ENCODE data around the gene KRTAP10-5.
"Not testable (repeated sequence)": the region's sequence is repeated elsewhere in the genome, so short reads cannot be mapped to it uniquely, and the experiment has no call there.

The KRTAP10-5 gene

DNA sequence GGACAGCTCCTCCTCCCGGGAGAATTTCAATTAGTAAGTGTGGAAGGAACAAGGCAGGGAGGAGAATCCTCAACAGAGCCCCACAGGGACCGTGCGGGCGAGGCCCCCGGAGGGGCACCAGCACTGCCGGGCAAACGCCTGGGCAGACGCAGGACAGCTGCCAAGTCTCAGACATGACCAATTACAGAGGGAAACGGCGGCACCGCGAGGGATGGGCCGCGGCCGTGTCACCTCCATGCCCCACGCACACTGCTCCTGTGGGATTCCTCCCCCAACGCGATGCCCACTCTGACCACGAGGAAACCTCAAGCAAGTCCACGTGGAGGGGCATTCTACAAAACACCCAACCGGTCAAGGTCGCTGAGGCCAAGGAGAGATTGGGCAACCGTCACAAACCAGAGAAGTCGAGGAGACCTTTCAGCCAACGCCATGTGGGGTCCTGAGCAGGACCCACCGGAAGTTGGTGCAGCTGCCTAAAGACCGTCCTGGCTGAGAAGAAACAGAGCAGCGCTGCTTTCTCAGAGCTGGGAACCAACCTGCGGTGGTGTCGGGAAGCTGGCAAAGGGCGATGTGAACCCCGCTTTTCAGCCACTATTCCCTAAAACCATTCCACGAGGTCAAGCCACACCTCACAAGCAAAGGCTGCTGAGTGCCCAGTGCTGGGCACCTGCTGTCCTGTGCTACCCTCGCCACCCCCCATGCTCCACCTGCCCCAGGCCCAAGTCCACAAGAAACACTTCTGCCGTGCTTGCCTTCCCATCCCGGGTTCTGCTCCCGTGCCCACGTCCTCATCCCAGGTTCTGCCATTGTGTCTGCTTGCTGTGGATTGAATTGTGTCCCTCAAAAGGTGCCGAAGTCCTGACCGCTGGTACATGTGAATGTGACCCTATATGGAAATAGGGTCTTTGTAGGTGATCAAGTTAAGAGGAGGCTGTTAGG lies 8.3 kb downstream of the KRTAP10-5 start:
- no peak for DNase-seq (ENCODE audit: low read depth in 2 of 2)

DNA sequence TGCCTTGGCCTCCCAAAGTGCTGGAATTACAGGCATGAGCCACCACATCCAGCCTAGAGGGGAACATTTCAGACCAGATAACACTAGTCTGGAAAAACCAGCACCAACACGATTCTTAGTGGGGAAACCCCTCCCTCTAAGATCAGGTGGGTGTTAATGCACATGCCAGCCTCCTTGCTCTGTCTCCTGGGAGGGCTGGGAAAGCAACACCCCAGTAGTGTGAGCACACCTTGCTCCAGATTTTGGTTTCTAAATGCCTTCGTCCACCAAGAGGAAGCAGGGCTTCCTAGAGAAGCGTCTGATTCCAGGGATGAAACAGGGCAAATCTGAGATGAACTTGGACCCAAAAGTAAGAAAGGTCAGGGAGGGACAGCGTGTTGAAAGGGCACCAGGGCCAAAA lies 9.1 kb downstream of the KRTAP10-5 start:
- DNase-seq (ENCODE audit: low read depth in 2 of 2) = no peak

DNA sequence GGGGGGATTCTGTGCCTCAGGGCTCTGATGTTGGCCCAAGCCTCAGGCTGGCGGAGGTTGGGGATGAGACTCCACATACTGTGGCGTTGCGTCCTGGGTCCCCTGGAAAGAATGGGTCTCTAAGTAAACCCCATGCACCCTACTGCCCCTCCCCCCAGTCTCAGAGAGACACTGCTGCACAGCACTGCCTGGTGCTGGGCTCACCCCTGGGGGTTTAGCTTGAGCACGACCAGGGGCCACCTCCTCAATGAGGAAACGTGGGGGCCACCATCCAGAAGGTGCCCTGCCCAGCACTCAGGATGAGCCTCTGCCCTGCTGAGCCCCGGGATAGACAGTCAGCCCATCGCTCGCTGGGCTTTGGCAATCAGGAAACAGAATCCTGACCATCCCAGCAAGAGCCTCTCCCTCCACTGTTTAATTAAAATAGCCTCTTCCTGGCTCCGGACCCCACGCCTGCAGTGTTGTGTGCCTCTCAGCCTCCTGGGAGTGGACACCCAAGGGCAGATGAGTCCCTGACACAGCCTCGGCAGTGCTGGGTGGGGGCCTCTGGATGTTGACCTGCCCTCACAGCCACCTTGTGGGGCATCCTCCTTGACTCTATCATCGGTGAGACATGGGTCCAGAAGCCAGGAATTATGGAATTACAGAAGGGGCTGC lies 10.4 kb downstream of the KRTAP10-5 start:
- DNase-seq (ENCODE audit: low read depth in 2 of 2) = no peak

DNA sequence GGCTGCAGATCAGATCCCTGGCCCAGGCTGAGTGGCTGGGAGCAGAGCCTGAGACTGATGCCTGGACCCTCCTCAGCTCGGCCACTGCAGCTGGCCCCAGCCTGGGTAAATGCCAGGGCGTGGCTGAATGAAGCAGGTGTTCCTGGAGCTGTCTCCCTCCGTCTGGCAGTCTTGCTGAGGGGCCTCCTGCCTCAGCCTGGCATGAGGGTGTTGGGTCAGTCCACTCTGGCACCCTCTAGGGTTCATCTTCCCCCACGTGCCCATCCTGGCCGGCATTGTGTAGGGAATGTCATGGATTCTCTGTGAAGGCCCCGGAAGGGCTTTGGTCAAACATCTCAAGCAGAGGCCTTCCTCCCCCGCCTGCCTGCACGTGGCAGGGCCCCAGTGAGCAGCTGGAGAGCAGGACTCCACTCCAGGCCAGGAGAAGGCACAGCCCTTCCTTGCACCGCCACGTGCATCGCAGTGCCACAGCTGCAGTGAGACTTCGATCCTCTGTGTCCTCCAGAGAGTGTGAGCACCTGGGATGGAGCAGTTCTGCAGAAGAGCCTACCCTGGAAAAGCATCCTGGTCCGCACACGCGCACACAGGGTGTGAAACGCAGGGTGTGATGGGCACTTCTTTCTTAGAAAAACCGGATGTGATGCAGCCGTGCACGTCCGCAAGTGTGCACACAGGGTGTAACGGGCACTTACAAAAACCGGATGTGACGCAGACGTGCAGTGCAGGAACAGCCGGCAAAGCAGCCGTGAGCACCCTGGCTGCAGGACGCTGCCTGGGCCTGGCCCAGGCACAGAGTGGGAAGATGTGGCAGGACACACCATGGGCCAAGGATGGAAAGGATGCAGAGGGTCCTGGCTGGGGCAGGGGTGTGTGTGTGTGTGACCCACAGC lies 11.5 kb downstream of the KRTAP10-5 start:
- DNase-seq (ENCODE audit: low read depth in 2 of 2) = no peak

DNA sequence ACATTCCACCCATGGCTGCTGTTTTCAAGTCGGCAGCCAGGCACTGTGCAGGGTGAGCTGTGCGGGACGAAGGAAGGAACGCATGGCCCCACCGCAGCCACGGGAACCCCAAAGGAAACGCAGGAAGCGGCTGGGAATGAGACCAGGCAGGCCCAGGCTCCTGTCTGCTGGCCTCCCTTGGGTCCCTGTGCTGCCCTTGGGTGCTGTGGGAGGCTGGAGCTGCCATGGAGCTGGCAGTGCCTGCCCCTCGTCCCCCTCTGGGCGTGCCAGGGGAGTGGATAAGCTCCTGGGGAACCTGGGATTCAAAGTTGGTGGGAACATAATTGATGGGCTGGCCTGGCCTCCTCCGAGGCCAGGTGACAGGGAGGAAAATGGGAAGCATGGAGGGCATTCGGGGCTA lies 12.1 kb downstream of the KRTAP10-5 start:
- DNase-seq (ENCODE audit: low read depth in 2 of 2) = no peak

DNA sequence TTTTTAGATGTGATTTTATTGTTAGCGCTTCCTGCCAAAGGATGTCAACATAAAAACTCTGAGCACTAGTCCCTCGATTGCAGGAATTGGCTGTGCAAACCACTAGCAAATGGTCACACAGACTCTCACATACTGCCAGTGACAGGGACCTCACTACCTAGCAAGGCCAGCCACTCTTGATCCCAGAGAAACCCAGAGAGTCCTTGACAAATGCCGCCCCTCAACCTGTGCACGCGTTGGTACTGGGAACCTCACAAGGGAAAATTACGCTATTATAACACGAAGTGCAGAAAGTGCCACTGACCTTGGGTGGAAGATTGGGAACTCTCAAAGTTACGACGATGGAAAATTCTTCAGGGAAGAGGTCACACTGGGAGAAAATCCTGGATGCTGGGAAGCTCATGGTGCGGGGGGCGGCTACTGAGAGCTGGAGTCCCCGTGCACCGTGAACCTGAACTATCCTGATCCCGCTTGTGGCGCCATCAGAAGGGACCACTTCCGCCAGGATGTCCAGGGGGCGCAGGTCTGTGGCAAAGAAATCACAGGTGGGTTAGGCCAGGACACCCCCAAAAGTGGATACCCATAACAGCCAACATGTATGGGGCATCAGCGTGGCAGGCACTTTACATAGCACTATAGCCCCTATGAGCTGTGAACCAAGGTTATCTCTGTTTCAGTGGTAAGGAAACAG lies 12.8 kb downstream of the KRTAP10-5 start:
- DNase-seq (ENCODE audit: low read depth in 2 of 2) = no peak

DNA sequence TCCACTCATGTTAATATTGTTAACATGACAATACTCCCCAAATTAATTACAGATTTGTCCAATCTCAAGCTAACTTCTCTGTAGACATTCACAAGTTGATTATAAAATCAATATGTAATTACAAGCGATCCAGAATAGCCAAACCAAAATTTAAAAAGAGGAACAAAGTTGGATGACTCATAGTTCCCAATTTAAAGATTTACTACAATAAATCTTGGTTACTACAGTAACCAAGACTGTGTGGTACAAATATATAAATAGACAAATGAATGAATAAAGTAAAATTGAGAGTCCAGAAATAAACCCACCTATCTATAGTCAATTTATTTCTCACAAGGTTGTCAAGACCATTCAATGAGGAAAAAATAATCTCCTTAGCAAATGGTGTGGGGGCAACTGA lies 14.0 kb downstream of the KRTAP10-5 start:
- DNase-seq (ENCODE audit: low read depth in 2 of 2) = no peak

DNA sequence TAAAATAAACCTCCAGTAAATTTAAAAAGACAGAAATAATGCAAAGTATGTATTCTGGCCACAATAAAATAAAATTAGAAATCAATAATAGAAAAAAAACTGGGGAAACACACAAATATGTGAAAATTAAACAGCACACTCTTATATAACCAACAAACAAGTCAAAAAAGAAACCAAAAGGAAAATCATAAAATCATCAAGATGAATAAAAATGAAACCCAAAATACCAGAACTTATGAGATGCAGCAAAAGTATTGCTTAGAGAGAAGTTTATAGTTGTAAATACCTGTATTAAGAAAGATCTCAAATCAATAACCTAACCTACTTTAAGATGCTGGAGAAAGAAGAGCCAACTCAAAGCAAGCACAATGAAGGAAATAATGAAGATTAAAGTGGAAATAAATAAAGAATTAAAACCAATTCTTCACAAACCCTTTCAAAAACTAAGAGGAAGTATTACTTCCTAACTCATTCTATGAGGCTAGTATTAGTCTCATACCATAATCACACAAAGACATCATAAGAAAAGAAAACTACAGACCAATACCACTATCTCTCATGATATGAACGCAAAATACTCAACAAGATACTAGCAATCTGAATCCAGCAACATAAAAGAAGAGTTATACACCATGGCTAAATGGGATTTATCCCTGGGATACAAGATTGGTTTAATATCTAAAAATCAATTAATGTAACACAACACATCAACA lies 15.4 kb downstream of the KRTAP10-5 start:
- no peak for DNase-seq (ENCODE audit: low read depth in 2 of 2)

DNA sequence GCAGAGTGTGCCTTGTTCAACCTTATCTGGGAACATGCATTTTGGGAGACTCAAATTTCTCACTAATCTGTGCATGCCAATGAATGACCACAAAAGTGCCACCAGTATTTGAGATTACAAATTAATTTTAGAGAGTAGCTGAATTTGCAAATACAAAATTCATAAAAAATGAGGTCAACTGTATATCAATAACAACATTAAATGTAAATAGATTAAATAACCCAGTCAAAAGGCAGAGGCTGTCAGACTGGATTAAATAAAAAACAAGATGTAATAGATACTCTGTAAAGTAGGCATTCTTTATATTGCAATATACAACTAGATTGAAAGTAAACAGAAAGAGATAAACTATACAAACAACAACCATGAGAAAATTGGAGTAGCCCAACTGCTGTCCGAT lies 16.3 kb downstream of the KRTAP10-5 start:
- no peak for DNase-seq (ENCODE audit: low read depth in 2 of 2)

DNA sequence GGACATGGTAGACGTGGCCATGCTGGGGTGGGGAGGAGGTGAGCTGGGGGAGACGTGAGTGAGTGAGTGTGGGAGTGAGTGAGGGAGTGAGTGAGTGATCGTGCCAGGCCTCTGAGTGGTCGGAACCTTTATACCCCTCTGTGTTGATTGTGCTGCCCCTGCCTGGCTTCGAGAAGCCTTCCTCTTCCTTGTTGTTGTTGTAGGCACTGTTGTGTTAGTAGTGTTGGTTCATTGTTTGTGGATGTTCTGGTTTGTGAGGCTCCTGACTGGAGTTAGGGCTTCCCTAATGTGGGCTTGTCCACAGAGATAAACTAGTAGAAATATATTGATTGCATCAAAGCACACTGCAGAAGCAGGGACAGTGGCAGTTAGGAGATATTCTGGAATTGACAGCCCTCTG lies 21.7 kb downstream of the KRTAP10-5 start, which contains the start of gene KRTAP10-3:
TSS of gene KRTAP10-3 (minus strand) at position 101 of the 400 bp plus-strand sequence. CDS start at position 21, 80 bp downstream.
- no peak for DNase-seq (ENCODE audit: low read depth in 2 of 2)

DNA sequence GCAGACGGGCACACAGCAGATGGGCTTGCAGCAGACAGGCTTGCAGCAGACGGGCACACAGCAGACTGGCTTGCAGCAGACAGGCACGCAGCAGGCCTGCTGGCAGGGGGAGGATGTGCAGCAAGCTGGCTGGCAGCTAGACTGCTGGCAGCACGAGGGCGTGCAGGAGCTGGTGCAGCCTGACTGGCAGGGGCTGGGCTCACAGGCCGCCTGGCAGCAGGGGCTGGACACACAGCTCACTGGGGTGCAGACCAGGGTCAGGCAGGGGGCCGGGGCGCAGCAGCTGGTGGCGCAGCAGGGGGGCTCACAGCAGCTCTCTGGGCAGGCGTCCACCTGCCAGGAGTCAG lies 22.1 kb downstream of the KRTAP10-5 start:
- not testable (repeated sequence) for DNase-seq (ENCODE audit: low read depth in 2 of 2)

DNA sequence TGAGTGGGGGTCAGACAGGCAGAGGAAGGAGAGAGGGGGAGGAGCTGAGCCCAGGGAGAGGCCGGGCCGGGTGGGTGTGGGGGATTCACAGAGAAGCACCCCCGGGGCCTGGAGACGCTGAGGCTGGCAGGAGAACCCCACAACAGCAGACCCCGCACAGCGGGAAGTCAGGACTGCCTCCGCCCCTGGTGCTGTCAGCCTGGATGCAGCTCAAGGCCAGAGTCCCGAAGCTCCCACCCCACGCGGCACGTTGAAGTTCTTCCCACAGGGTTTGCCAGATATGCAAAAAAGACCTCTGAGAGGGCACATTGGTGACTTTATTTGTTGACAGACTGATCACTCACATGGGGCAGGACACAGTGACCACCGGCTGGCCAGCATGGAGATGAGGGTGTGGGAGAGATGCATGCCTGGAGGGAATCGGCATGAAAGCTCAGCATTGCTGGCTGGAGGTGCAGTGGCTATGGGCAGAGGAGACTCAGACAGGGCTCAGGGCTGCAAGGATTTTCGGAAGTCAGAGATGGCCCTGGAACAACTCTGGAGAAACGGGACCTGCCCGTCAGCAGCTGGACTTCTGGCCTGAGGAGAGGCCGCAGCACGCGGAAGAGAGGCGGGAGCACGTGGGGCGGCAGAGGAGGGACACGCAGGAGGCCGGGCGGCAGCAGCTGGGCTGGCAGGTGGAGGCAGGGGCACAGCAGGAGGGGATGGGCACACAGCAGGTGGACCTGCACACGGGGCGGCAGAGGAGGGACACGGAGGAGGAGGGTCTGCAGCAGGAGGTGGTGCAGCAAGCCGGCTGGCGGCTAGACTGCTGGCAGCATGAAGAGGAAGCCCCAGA lies 22.7 kb downstream of the KRTAP10-5 start:
- DNase-seq (ENCODE audit: low read depth in 2 of 2) = no peak

DNA sequence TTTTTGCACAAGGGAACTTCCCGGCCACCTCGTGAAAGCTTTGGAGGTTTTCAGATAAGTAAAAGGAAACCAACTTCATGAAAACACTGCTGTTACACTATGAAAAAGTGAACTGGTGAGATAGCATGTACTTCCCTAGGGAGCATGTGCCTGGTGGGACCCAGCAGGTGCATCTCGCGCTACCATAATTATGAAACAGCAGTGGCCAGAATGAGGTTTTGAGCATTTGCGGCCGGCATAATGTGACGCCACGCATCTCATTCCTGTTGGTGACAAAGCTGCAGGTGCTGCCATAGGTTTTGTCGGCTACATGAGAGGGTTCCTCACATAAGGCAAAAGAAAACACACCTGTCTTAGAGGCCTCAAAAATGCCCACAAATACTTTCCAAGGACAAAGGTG lies 23.5 kb downstream of the KRTAP10-5 start:
- DNase-seq (ENCODE audit: low read depth in 2 of 2) = no peak

DNA sequence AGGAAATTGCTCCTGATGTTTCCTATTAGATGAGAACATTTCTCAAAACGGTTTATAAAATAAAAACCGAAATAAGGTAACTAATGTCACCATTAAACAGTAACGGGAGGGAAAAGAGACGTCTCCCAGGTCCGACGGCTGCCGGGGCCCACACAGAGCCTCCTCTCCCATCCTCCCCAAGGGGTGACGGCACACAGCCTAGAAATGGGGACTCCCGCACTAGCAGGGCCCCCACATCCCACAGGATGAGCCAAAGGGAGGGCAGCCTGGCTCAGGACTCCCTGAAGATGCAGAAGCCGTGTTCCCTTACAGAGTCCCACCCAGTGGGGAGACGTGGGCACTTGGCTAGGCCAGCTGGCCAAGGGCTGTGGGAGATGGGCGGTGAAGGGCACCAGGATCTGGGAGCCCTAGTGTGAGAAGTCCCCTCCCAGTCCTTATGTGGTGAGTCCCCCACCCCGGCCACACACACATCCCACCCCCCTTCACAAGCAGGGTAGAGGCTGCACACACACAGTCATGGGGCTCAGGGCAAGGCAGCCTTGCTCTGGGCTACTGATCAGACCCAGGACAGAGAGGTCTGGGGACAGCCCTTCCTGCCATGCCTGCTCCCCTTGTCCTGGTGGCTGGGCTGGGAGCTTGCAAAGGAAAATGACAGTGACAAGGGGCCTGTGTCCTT lies 25.1 kb downstream of the KRTAP10-5 start:
- DNase-seq (ENCODE audit: low read depth in 2 of 2) = no peak

DNA sequence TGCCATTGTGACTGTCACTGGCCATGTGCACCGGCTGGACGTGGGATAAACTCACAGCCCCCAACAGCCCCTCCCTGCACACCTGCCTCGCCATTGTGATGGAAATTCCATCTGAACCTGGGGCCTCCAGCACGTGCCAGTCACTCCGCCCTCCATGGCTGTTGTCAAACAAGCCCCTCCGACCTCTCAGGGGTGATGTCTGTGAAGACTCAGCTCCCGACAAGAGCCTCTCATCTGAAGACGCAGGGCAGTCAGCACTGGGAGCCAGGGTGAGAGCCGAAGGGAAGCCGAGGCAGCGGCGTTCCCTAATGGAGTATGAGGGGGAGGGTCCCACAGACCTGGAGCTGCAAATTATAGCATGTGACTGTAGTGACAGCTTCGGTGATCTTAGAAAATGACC lies 27.7 kb downstream of the KRTAP10-5 start:
- no peak for DNase-seq (ENCODE audit: low read depth in 2 of 2)

DNA sequence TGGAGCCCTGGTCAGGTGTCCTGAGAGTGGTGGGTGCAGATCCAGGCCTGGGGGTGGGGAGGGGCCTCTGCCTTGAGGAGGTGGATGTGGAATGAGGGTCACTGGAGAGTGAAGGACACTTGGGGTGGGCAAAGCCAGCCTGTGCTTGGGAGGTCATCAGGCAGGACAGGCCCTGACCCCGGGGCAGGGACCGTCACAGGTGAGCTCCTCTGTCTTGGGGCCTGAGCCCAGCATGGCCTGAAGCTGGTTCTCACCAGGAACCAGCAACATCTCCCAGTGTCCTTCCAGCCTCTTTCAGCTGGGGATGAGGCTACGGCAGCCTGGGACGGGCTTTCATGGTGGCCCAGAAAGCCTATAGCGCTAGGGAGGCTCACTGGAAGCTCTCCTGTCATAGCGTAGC lies 28.3 kb downstream of the KRTAP10-5 start:
- DNase-seq (ENCODE audit: low read depth in 2 of 2) = no peak

DNA sequence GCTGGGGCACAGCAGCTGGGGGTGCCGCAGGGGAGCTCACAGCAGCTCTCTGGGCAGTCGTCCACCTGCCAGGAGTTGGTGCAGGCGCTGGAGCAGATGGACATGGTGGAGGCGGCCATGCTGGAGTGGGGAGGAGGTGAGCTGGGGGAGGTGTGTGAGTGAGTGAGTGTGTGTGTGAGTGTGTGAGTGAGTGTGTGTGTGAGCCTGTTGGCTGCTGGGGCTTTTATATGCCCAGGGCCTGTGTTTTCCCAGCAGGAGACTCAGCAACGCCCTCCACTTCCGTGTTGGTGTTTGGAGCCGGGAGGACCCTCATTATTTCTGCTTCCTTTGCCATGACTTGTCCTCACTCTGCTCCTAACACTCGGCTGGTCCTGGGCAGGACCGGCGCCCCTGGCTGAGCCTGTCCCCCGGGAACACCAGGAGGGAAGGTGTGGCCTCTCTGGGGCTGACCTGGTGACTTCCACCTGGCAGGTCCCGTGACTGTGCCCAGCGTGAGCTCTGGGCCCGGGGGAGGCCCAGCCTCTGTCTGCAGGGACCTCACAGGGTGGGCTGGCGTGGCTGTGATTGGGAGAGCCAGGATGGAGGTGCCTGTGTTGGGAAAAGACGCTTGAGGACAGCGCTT lies 29.0 kb downstream of the KRTAP10-5 start, which contains the start of gene KRTAP10-2:
TSS of gene KRTAP10-2 (minus strand) at position 166 of the 622 bp plus-strand sequence. CDS start at position 119, 47 bp downstream.
- DNase-seq (ENCODE audit: low read depth in 2 of 2) = no peak

DNA sequence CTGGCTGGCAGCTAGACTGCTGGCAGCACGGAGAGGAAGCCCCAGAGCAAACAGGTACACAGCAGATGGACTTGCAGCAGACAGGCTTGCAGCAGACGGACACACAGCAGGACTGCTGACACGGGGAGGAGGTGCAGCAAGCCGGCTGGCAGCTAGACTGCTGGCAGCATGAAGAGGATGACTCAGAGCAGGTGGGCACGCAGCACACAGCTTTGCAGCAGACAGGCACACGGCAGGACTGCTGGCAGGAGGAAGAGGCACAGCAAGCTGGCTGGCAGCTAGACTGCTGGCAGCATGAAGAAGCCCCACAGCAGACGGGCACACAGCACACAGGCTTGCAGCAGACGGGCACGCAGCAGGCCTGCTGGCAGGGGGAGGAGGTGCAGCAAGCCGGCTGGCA lies 29.6 kb downstream of the KRTAP10-5 start:
- DNase-seq (ENCODE audit: low read depth in 2 of 2) = no peak

DNA sequence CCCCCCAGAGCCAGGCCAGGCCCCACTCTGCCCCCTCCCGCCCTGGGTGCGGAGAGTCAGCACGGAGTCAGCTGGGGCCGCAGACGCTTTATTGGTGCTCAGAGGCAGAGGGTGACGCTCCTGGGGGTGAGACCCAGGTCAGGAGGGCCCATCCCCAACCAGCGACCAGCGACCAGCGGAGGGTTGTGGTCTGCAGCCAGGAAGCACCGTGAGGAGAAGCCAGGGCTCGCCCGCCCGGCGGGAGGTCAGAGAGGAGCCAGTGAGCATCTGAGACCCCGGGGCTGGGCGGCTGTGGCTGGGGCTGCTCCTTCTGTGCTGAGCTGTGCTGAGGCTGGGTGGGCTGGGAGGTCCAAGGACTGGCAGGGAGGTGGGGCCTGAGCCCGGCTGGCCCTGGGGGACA lies 30.1 kb downstream of the KRTAP10-5 start:
- not testable (repeated sequence) for DNase-seq (ENCODE audit: low read depth in 2 of 2)
